ENCODE measurements around the gene LRPPRC.

Gene LRPPRC

DNA sequence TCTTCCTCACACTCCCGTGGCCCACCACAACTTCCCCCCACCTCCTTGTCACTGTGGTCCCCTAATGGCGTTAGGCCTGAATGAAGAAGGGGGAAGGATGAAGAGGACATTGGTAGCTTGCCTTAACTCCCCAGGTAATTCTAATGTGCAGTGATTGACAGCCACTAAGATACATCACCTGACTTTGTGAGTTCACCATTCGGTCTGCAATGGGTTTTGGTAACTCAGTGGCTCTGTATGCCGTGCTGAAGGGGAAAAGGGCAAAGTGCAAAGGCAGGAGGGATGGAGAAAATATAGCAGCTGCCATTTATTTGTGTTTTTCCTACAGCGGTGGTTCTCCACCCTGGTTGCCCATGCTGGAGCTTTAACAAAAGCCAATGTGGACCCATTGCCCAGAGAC lies 114.8 kb downstream of the LRPPRC start:
- intact Hi-C loops (cut with DNase I), result no loop called here

DNA sequence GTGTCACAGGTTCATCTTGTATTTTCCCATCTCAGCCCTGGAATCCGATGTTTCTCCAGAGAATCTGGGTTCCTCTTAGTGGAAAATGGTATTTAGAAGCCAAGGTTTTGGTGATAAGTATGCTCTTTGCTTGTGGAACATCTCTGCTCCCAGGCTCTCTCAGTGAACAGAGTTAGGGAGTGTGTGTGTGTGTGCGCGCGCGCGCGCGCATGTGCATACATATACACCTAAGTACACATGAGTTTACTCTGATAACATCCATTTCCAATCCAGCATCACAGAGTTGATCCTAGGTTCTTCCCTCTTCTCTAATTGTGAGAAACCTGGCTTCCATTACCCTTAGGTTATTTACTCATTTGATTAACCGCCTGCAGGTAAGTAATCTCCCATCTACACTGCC lies 115.3 kb downstream of the LRPPRC start:
- no peak for DNase-seq
- intact Hi-C loops (cut with DNase I), result no loop called here

More for the DNA sequence above, 114.8 kb downstream of the LRPPRC start:
- no peak for DNase-seq

DNA sequence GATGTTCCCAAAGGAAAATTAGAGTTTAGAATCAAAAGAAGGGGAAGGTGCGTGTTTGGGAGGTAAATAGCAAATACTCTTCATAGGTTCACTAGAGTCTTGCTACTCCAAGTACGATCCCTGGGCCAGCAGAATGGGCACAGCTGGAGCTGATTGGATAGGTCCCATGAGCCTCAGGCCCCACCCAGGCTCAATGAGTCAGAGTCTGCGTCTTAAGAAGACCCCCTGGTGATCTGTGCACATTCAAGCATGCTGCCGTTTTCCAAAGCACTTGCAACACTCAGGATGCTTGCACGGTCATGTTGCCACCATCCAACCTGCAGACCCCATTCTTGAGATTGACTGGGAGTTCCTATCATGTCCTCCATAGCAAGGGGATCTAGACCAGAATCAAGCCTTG lies 116.5 kb downstream of the LRPPRC start:
- no peak for DNase-seq
- intact Hi-C loops (cut with DNase I), result no loop called here

DNA sequence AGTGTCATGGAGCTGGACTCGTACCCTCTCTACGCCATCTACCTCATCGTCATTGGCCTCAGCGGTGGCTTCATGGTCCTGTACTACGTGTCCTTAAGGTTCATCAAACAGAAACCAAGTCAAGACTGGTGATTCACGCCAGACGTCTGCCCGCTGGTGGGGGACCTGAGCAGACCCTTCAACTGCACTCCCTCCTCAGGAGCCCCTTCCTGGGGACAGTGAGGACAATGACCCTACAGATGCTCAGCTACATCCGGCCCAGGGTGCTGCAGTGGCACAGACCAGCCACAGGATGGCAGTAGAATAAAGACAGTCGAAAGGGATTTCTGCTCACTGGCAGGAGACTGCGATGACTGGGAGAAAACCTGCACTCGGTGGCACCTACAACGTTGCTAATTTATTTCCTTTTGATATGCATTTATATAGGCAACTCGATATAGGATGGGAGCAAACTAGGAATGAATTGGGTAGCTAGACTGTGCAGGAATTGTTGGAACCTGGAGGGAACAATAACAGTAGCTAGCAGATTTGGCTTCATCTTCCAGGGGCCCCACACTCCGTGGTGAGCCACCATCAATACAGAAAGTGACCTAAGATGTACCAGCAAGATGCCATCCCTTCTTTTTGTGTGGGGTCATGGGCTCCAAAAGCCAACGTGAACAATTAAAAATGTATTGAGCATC lies 117.9 kb downstream of the LRPPRC start:
- intact Hi-C loops (cut with DNase I), result no loop called here
- DNase-seq, result peak; percentile 26 to 90 (median 76)

DNA sequence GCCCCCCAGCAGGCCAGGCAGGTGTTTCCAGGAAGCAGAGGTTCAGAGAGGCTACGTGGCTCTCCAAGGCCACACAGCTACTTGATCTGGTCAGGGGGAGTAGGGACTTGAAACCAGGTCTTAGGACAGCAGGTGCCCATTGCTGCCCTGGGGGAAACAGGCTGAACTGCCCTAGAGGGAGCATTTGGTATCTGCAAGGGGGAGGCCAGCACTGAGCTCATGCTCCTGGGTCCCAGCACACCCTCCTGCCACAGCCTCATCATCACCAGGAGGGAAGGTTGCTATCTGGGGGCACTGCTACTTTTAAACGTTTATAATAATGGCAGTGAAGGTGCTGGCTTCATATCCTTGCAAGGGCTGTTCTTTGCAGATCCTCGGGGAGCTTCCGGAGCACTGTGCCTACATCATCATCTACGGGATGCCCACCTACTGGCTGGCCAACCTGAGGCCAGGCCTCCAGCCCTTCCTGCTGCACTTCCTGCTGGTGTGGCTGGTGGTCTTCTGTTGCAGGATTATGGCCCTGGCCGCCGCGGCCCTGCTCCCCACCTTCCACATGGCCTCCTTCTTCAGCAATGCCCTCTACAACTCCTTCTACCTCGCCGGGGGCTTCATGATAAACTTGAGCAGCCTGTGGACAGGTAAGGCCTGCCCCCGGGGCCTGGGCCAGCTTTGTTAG lies 120.9 kb downstream of the LRPPRC start:
- DNase-seq, result no peak
- intact Hi-C loops (cut with DNase I), result no loop called here

DNA sequence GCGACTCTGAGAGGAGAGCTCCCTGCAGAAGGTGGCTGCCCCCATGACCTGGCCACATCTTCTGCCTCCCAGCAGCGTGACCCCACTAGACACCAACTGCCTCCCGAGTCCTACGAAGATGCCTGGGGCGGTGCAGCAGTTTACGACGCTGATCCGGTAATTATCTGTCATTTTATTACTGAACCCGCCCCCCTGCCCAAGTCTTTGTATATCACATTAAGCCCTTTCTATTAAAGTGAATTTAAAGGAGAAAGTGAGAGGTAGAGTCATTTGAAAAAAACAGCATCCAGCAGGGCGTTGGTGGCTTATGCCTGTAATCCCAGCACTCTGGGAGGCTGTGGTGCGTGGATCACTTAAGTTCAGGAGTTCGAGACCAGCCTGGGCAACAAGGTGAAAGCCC lies 123.6 kb downstream of the LRPPRC start:
- no peak for DNase-seq
- intact Hi-C loops (cut with DNase I), result no loop called here

DNA sequence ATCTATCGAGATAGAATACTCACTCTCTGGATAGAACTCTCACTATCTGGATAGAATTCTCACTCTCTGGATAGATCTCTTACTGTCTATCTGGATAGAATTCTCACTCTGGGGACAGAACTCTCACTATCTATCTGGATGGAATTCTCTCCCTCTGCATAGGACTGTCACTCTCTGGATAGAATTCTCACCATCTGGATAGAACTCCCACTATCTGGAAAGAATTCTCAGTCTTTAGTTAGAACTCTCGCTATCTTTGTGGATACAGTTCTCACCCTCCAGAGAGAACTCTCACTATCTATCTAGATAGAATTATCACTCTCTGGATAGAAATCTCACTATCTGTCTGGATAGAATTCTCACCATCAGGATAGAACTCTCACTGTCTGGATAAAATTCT lies 140.5 kb downstream of the LRPPRC start:
- intact Hi-C loops (cut with DNase I), result no loop called here

DNA sequence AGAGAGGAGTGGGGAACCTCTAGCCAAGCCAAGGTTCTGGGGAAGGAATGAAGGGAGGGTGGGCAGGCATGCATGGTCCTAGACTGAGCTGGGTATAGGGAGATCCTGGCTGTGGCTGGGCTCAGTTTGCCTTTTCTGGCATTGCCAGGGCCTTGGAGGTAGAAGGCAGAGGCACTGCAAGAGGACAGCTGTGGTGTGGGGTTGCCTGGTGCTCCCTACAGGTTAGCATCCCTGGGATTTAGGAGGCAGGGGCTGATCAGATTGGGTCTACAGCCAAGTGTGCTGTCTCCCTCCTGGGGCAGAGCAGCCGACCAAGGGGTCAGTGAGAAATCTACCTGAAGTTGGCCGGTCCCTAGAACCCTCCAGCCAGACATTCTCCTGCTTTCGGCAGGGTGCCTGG lies 141.1 kb downstream of the LRPPRC start:
- DNase-seq, result peak in 4 of 42 donors; percentile 7 to 27 (median 23)
- intact Hi-C loops (cut with DNase I), result no loop called here

More for the DNA sequence above, 140.5 kb downstream of the LRPPRC start:
- no peak for DNase-seq

DNA sequence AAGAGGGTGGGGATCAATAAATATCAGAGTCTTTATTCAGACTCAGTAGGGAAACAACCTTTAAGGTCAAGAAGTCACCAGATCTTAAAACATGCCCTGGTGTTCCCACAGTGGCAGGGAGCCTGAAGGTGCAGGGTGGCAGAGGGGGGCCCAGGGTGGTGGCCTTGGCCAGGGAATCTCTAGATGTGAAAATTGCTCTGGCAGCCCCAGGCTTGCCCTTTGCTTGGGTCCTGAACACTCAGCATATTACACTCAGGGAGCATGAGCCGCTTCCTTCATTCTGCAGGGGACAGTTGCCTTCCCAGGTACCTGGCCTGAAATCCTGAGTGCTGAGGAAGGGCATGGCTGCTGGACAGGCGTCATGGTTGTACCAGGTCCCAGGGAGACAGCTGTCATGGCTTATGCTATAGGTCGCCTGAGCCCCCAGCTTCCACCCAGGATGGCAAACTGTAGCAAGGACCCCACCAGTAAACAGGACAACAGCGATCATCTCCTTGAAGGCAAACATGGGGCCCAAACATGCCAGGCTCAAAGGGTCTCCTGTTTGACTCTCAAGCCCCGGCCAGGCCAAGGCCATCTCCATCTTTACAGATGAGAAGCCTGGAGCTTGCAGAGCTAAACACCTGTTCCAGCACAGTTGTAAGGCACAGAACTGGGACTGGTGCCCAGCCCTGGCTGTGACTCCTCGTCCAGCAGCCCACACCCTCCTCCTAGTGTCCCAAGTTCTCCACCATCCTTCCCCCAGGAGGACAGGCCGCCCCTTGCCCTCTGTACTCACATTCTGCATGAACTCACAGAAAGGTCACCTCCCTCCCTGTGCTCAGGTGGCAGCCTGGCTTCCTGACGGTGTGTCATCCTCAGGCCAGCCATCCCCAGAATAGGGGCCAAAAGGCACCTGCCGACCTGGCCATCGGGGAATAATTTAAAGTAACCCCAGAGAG lies 142.4 kb downstream of the LRPPRC start:
- peak in 5 of 42 donors; percentile 10 to 26 (median 19) for DNase-seq
- intact Hi-C loops (cut with DNase I), result no loop called here

DNA sequence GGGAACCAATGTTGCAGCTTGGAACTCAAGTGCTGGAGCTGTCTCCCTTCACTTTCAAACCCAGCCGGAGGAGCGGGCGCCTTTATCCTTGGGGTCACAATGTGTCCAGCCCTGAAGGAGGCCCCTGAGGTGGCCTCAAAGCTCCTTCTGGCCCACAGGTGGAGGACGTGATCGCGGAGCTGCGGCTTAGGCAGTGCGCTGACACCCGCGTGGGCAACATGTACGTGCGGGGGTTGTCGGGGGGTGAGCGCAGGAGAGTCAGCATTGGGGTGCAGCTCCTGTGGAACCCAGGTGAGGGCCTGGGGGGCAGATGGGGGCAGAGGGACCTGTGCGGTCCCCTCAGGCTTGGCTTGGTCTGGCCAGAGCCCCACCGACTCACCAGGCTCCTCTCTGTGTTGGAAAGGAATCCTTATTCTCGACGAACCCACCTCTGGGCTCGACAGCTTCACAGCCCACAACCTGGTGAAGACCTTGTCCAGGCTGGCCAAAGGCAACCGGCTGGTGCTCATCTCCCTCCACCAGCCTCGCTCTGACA lies 143.5 kb downstream of the LRPPRC start:
- intact Hi-C loops (cut with DNase I), result no loop called here

DNA sequence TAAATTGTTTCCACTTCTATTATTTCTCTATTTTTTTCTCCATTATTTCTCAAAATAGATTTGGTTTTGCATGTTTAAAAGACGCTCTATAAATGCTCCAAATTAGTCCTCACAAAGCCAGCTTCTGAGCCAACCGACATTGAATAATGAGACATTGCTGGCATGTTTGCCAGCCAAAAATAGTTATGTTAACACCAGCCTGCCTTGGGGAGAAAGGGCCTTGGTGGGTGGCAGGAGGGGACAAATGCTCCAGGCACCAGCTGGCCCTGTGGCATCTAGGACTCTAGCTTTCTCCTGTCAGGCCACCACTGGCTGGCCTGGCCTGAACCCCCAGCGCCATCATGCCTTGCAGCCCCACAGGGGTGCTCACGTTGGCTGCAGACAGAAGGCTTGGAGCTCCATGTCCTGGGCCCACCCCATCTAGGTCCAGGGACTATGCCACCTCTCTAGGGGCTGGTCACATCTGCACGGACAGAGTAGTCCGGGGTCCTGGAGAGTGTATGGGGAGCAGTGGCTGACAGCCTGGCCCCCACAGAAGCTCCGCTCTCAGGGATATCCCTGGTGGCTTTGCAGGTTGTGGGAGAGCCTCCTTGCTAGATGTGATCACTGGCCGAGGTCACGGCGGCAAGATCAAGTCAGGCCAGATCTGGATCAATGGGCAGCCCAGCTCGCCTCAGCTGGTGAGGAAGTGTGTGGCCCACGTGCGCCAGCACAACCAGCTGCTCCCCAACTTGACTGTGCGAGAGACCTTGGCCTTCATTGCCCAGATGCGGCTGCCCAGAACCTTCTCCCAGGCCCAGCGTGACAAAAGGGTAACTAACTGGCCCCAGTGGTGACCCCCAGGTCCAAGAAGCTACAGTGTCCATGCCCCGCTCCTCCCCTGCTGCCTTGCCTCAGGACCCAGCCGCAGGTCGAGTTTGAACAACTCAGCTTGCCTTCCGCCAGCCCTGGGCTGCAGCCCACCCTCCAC lies 144.5 kb downstream of the LRPPRC start:
- DNase-seq, result peak in 6 of 42 donors; percentile 8 to 35 (median 24)
- intact Hi-C loops (cut with DNase I), result no loop called here

More for the DNA sequence above, 143.5 kb downstream of the LRPPRC start:
- DNase-seq, result peak in 5 of 42 donors; percentile 11 to 34 (median 16)

DNA sequence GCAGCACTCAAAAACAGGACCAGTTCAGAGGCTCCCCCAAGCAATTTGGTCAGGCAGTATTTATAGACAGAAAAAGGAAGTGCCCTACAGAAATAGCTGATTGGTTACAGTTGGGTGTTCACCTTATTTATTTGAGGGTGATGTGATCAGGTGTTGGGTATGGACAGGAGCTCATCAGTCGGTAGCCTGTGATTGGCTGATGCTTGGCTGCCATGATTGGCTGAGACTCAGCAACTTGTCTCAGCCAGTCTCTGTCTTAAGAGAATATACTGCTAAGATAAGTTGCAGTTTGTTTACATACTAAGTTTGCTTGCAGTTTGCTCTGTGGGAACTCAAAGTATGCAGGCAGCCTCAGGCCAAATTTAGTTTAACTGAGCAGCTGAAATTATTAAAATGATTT lies 147.6 kb downstream of the LRPPRC start:
- peak in 4 of 42 donors; percentile 2 to 23 (median 22) for DNase-seq
- intact Hi-C loops (cut with DNase I), result no loop called here

DNA sequence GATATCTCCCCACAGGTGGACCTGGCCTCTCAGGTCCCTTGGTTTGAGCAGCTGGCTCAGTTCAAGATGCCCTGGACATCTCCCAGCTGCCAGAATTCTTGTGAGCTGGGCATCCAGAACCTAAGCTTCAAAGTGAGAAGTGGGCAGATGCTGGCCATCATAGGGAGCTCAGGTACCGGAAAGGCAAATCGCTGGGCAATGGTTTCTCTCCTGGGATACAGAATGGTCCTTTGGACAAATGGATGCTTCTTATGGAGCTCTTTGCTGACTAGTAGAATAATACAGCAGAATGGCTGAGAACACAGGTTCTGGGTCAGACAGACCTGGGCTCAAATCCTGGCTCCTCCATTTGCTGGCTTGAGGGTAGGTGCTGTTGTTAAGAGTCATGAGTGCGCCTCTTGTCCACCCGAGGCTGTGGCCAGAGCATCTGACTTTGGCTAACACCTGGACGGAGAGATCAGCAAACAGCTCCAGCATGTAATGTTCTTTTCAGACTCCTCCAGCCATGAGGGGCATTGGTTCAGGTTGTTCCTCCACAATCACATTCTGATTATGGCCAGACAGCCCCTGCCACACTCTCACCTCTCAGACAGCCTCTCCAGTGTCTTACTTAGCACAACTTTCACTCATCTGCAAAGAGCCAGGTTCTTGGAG lies 149.5 kb downstream of the LRPPRC start:
- intact Hi-C loops (cut with DNase I), result no loop called here
- DNase-seq, result peak in 4 of 42 donors; percentile 2 to 27 (median 12)

DNA sequence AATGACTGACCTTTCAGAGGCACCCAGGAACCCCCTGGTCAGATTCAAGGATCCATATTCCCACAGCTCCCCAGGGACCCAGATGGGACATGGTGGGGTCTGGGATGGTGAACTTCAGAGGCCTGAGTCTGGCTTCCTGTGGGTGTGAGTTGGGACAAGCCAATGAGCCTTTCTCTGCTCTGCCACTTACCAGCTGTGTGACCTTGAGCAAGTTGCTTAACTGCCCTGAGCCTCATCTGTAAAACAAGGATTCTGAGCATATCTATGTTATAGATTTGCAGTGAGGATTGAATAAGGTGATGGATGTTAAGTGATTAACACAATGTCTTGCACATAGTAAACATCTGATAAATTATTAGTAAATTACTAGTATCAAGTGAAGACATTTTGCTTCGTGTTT lies 150.6 kb downstream of the LRPPRC start:
- intact Hi-C loops (cut with DNase I), result no loop called here
- DNase-seq, result peak in 4 of 42 donors; percentile 13 to 29 (median 16)

DNA sequence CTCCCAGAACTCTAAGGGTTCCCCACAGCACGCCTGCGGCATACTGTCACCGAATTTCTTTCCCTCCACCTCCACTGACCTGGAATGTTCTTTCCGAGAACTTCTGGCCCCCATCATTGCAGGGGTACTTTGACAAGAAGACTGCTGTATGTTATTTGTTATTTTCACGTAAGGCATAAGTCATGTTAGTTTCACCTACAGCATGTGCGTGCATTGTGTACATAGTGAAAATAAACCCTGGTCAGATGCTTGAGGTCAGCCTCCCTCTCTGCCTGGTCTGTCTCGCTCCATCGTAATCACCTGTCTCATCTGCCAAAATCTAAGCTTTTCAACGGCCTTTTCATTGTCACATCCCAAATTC lies 152.9 kb downstream of the LRPPRC start:
- peak in 1 of 42 donors; percentile 10 for DNase-seq
- intact Hi-C loops (cut with DNase I), result no loop called here

DNA sequence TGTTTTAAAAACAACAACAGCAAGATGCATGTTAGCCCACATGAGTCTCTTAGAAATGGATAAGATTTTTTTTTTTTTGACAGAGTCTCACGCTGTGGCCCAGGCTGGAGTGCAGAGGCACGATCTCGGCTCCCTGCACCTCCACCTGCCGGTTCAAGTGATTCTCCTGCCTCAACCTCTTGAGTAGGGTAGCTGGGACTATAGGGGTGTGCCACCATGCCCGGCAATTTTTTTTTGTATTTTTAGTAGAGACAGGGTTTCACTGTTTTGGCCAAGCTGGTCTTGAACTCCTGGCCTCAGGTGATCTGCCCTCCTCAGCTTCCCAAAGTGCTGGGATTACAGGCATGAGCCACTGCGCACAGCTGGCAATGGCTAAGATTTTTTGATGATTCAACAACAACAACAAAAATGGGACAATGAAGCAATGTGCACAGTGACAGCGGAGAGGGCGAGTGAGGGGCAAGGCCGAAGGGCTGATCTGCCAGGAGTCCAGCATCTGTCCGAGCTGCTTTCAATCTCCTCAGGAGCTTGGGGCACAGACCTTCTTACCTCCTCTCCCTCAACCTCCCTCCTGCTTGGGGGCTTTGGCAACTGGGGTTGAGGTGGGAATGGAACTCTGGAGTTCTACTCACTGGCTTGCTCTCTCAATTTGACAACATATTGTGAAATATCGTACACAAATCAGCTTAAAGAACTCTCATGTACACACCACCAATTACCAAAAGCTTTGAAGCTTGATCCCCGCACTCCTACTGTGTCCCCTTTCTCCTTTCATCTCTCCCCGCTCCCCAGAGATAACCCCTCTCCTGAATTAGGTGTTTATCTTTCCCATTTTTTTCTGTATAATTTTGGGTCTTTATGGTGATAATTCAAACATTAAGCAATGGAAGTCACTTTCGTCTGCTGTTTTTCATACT lies 153.6 kb downstream of the LRPPRC start:
- intact Hi-C loops (cut with DNase I), result no loop called here
- DNase-seq, result peak in 4 of 42 donors; percentile 17 to 34 (median 23)

DNA sequence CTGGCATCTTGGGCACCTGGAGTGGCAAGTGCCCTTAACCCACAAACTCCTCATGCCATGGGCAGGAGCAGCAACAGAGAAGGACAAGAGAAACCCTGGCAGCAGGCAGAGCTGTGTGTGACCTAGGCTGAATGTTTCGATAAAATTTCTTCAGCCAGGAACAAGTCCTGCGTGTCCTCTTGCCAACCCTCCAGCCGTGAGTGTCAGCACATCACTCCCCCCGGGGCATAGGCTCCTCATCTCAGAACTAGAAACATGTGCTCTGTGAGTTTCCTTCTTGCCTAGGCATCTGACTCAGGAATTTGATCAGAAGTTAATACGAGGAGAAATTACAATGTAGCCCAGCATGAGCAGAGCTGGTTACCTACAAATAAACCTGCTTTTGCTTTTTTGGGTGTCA lies 154.8 kb downstream of the LRPPRC start:
- peak in 5 of 42 donors; percentile 1 to 37 (median 36) for DNase-seq
- intact Hi-C loops (cut with DNase I), result no loop called here

All from head of caudate nucleus (tissue), 42 donors.